ENCODE data around the gene WDFY3. TPM values are rescaled to one million over a fixed set of nuclear protein-coding genes. Genes with fewer than 3 reads are reported as not detected.
"Not testable (repeated sequence)": the region's sequence is repeated elsewhere in the genome, so short reads cannot be mapped to it uniquely, and the experiment has no call there.

Gene WDFY3
- total RNA-seq, 1 donor from 2014 or later: 34.2 TPM

- DNase-seq (no peak), ATAC-seq (ENCODE audit: poor library complexity) (no peak)
- intact Hi-C loops (cut with DNase I): no loop called here
These were observed 139.8 kb downstream of the WDFY3 start for GRCh38 chr4:84826681-84827080.

GRCh38 chr4:84825701-84826341 lies 140.7 kb downstream of the WDFY3 start:
- DNase-seq: no peak
- intact Hi-C loops (cut with DNase I): no loop called here
- no peak for ATAC-seq (ENCODE audit: poor library complexity)

GRCh38 chr4:84821064-84821463 lies 145.4 kb downstream of the WDFY3 start:
- DNase-seq (no peak), ATAC-seq (ENCODE audit: poor library complexity) (no peak)
- intact Hi-C loops (cut with DNase I): no loop called here

DNA sequence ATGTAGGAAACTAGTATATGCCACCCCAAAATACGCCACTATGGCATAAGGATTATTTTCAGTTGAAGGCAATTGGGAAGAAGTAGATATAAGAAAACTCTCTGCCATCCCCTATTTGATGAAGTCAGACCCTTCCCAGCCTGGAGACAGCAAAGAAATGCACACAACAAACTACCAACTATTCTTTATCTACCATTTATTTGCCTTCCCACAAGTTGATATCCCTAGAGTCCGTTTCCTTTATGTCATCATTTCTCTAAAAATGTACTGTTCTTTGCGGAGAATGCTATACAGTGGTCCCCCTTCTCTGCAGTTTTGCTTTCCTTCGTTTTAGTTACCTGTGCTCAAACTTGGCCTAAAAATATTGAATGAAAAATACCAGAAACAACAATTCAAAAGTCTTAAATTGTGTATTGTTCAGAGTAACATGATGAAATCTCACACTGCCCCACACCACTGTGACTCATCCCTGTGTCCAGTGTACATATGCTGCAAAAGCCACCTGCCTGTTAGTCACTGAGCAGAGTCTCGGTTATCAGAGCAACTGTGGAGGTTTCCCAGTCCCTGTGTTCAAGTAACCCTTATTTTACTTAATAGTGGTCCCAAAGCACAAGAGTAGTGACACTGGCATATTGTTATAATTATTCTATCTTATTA lies 152.3 kb downstream of the WDFY3 start:
- DNase-seq (no peak), ATAC-seq (ENCODE audit: poor library complexity) (no peak)
- intact Hi-C loops (cut with DNase I): no loop called here

DNA sequence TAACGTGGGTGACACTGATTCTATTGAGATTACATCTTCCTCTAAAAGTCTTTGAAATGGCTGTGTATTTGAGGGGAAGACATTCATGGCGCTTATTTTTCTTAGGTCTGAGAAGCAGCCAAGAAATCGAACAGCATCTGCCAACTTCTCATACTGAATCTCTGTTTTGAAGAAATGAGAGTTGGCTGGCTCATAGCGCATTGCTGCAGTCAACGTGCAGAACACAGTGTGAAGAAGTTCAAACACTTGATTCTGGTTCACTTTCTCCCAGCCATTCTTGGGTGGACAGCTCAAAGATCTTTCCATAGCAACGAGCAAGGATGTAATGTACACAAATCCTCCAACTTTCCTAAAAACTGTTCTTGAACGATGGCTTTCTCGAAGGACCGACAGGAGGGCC lies 156.5 kb downstream of the WDFY3 start:
- DNase-seq (no peak), ATAC-seq (ENCODE audit: poor library complexity) (no peak)
- intact Hi-C loops (cut with DNase I): no loop called here

- ATAC-seq (ENCODE audit: poor library complexity) (no peak), DNase-seq (no peak)
- intact Hi-C loops (cut with DNase I): no loop called here
These were observed 158.2 kb downstream of the WDFY3 start for GRCh38 chr4:84808332-84808731.

- DNase-seq; intact Hi-C loops (cut with DNase I); ATAC-seq (ENCODE audit: poor library complexity): not testable (repeated sequence)
These were observed 159.9 kb downstream of the WDFY3 start for GRCh38 chr4:84806541-84806940.

DNA sequence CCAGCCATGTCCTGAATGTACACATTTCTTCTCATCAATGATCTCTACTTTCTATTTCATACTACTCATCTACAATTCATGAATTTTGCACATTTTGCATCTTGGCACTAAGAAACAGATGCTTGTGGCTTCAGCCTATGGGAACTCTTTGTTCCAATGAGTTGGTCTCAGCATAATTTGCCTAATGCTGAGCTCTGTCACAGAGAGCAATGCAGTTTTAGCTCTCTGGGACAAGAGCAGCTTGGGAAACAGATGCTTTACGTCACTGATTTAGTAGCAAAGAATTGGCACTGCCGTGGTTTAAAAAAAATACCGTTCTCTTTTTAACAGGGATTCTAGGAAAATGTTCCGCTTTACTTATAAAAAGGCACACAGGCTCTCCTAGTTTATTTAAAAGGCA lies 162.4 kb downstream of the WDFY3 start:
- intact Hi-C loops (cut with DNase I): no loop called here
- DNase-seq: no peak
- no peak for ATAC-seq (ENCODE audit: poor library complexity)

DNA sequence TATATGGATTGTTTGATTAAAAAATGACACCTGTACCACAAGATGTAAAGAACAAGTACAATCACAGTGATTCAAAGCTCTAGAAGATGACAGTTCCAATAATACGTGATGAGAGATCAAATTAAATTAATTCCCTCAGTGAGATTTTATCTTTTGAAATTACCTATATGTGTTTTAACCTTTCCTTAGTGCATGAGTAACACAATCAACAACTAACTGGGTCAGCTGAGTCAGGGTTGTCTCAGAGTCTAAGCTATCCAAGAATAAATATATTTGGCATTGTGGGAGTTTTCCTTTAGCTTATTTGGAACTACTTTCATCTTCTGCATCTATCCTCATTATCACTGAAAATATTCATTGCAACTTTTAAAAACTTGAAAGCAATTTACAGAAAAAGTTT lies 162.8 kb downstream of the WDFY3 start:
- no peak for DNase-seq
- no peak for ATAC-seq (ENCODE audit: poor library complexity)
- intact Hi-C loops (cut with DNase I): no loop called here

DNA sequence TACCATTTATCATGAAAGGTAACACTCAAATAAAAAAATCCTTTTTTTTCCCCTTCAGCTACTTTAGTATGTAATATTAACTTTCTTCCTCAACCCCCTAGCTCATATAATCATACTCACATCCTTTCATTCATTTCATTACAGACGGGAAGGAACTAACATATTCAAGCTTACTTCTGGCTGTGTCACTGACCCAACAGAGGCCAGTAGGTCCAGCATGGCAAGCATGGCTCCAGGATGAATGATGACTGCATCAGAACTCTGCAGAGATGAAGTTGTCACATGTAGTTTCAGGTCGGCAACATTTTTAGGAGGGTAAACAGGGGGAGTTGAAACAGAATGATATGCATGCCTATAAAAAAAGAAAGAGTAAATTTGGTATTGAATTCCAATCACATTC lies 163.4 kb downstream of the WDFY3 start:
- intact Hi-C loops (cut with DNase I): no loop called here
- no peak for DNase-seq
- ATAC-seq (ENCODE audit: poor library complexity): no peak

GRCh38 chr4:84800256-84800655 lies 166.2 kb downstream of the WDFY3 start:
- DNase-seq: no peak
- no peak for ATAC-seq (ENCODE audit: poor library complexity)
- intact Hi-C loops (cut with DNase I): no loop called here

DNA sequence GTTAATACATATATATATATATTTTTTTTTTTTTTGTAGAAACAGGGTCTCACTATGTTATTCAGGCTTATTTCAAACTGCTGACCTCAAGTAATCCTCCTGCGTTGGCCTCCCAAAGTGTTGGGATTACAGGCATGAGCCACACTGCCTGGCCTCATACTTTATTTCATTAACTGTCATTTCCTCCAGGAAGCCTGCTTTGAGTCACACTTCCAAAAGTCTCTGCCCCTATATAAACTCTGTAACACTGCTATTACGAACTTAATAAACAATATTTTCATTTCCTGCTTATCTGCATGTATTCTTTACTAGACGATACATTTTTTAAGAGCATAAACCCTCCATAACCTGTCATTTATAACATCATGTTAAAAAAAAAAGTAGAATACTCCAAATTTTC lies 167.2 kb downstream of the WDFY3 start:
- intact Hi-C loops (cut with DNase I): no loop called here
- no peak for DNase-seq
- no peak for ATAC-seq (ENCODE audit: poor library complexity)

DNA sequence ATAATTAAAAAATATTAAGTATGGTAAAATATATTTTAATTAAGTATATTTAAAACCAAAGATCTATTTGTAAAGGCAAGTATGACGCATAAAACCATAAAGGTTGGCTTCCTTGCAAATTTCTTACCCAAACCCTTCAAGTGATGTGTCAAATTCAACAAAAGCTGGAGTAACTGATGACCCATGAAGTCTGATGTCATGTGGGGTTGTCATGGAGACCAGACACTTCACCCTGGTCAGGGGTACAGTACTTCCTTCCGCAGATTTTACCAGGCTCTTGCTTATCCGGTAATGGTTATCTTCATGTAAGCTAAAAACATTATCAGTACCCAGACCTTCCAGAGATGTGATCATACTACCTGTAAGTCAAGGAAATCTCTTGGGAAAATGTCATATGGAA lies 170.1 kb downstream of the WDFY3 start:
- DNase-seq (no peak), ATAC-seq (ENCODE audit: poor library complexity) (no peak)
- intact Hi-C loops (cut with DNase I): no loop called here

- intact Hi-C loops (cut with DNase I): no loop called here
- DNase-seq (no peak), ATAC-seq (ENCODE audit: poor library complexity) (no peak)
These were observed 173.9 kb downstream of the WDFY3 start for GRCh38 chr4:84792366-84793301.

GRCh38 chr4:84790769-84791565 lies 175.5 kb downstream of the WDFY3 start:
- DNase-seq (no peak), ATAC-seq (ENCODE audit: poor library complexity) (no peak)
- intact Hi-C loops (cut with DNase I): no loop called here

- intact Hi-C loops (cut with DNase I): no loop called here
- no peak for DNase-seq
- no peak for ATAC-seq (ENCODE audit: poor library complexity)
These were observed 180.0 kb downstream of the WDFY3 start for GRCh38 chr4:84786478-84786877.

GRCh38 chr4:84782517-84782916 lies 184.0 kb downstream of the WDFY3 start:
- DNase-seq: no peak
- no peak for ATAC-seq (ENCODE audit: poor library complexity)
- intact Hi-C loops (cut with DNase I): no loop called here

- ATAC-seq (ENCODE audit: poor library complexity): no peak
- intact Hi-C loops (cut with DNase I): no loop called here
- DNase-seq: no peak
These were observed 185.8 kb downstream of the WDFY3 start for GRCh38 chr4:84780719-84781118.

GRCh38 chr4:84778041-84778440 lies 188.4 kb downstream of the WDFY3 start:
- no peak for DNase-seq
- no peak for ATAC-seq (ENCODE audit: poor library complexity)
- intact Hi-C loops (cut with DNase I): no loop called here
